Right renal cortex interstitium (tissue), 3 donors: ENCODE data around the gene WDR87. TPM values are rescaled to one million over a fixed set of nuclear protein-coding genes. Genes with fewer than 3 reads are reported as not detected.
"Not testable (repeated sequence)": the region's sequence is repeated elsewhere in the genome, so short reads cannot be mapped to it uniquely, and the experiment has no call there.

Experiments
- DNase-seq, 3 donors: peaks; one replicate each; pipeline ENCODE4 v3.0.0-alpha.2; 2013; ENCODE audit warnings: low read depth in 3 of 3, low spot score in 2 of 3
- polyA plus RNA-seq, 3 donors: library from polyadenylated mRNA; unstranded; fragments of 120-200 nt; gene quantifications; one replicate each; pipeline ENCODE4 v1.2.1, GENCODE V29; 2013; ENCODE audit not compliant: insufficient read length in 3 of 3

Gene WDR87
- polyA plus RNA-seq, 3 donors = 0.01 TPM; not detected in 2

DNA sequence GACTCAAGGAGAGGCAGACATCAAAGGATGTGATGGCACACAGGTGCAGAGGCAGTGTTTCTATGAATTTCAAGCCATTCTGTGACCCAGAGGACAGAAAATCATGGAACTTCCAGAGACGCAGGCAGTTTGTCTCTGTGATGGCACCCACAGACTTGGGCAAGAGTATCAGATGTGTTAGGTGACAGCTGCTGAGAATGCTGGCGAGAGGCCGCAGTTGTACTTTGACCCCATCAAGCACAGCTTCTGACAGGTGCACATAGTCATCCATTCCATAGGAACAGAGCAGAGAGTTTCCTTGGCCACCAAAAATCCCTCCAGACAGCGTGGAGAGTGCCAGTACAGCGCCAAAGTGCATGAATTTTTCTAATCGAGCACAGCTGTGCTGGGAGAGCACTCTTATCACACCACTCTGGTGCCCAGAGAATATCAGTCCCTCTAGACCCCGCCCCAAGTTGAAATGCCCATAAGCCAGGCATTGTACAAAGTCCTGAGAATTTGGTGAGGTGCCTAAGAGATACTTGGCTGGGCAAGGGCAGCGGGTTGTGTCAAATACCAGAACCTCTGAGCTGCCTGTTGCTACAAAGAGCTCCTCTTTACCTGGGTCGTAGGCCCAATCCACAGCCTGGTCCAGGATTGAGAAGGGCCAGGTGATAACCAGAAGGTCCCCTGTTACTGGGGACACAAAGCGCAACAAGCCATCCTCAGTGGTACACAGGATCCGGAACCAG lies 12.4 kb downstream of the WDR87 start:
- no peak for DNase-seq

DNA sequence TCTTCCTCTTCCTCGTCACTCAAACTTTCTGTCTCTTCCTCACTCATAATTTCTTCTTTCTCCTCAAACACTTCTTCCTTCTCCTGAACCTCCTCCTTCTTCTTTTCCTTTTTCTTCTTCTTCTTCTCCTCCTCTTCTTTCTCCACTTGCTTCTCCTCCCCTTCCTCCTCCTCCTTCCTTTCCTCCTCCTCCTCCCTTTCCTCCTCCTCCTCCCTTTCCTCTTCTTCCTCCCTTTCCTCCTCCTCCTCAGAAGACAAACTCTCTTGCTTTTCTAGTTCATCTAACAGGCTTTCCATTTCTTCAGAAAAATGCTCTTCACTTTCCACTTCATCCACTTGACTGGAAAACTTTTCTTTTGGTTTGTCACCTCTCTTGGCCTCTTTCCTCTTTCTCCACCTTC lies 19.8 kb downstream of the WDR87 start:
- DNase-seq = no peak

DNA sequence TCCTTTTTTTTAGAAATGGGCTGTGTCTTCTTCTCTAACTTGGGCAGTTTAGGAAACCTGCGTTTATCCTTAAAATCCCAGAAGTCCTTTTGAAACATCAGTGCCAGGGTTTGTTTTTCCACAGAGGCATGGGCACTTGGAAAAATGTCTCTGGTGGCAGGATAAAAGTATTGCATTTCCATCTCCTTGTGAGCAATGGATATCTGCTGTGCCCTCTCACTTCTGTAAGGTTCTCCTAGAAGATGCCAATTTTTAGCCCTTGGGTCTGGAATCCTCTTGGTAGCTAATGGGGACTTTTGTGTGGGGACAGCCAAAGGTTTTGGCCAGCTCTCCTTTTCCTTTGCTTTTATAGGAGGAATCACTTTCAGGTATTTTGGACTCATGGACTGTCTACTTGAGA lies 21.0 kb downstream of the WDR87 start:
- DNase-seq = no peak

DNA sequence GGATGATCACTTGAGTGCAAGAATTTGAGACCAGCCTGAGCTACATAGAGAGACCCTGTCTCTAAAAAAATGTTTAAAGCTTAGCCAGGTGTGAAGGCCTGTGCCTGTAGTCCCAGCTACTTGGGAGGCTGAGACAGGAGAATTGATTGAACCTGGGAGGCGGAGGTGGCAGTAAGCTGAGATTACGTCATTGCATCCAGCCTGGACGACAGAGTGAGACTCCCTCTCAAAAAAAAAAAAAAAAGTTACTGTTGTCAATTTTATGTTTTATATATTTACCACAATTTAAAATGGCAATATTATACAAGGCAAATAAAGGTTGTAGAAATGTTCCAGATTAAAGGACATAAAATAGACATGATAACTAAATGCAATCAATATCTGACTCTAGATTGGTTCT lies 29.2 kb downstream of the WDR87 start:
- no peak for DNase-seq

DNA sequence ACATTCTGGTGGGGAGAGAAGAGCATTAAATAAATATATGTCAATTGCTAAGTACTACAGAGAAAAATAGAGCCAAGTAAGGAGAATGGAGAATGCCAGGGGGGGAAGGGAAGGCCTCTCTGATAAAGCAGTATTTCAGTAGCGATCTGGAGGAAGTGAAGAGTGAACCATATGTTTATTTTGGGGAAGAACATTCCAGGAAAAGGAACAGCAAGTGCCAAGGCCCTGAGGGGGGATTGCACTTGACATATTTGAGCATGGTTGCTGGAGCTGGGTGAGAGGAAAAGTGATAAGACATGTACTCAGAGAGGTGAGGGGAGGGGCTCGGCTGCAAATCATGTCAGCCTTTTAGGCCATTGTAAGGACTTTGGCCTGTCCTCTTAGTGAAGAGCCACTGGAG lies 30.4 kb downstream of the WDR87 start:
- DNase-seq = no peak

DNA sequence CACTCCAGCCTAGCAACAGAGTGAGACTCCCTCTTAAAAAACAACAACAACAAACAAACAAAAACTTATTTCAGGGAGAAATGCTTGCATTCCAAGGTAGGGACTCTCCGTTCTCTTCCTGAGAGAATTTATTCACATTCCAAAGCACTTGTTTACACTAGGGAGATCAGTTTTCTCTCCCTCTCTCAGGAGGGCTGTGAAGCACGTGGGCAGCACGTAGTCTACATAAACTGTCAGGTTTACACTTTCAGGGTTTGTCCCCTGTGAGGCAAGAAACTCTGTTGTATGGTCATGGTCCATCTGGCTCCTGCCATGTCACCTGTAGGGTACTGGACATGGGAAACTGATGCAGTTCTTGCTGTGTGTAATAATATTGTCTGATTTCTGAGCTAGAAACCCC lies 31.6 kb downstream of the WDR87 start:
- no peak for DNase-seq

DNA sequence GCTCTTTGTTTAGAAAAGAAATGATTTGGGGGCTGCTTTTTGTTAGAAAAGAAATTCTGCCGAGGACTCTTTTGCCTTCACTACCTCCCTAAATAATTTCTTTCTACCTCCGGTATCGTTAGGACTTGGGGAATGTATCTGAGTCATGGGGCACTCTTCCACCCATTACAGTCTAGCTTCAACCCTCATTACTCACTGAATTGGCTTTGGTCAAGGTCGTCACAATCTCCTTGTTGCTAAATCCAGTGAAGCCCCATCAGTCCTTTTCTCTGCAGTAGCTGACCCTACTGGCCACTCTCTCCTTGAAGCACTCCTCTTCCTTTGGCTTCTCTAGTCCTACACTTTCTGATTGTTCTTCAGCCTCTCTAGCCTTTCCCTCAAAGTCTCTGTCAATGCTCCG lies 34.0 kb downstream of the WDR87 start:
- no peak for DNase-seq

DNA sequence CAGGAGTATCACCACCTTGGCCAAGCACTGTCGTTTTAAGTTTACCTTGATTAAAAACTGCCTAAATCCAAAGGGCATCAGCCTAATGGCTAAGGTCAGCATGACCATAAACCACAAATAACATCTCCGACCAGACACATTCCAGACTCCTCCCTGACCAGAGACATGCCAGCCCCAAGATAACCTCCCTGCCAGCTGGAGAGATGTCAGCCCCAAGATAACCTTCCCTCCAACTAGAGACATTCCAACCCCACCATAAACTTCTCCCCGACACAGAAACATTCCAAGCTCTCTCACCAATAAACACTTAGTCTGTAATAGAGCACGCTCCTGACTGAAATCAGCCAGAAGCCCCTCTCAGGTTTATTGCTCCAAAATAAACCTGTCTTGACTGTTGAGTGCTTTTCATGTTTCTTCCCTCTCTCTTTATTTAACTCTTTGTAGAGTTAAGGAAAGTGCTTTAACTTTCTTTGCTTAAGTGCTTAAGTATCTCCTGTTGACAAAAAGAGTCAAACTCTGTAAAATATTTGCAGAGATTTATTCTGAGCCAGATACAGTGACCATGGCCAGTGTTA lies 36.5 kb downstream of the WDR87 start:
- no peak for DNase-seq

DNA sequence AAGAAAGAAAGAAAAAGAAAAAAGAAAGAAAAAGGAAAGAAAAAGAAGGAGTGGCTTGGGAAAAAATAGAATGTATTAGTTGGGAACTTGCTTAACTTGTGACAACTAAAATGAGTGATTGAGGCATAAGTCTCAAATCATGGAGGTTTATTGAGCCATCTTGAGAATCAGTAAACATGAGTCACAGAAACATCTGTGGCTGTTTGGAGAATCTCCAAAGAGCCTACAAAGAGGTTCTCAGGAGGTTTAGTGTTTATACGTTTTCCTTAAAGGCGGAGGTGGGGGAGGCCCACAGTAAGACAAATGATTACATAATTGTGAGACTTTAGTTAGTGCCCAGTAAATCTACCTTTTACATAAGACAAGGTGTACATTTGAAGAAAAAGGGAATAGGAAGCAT lies 38.6 kb downstream of the WDR87 start:
- no peak for DNase-seq

DNA sequence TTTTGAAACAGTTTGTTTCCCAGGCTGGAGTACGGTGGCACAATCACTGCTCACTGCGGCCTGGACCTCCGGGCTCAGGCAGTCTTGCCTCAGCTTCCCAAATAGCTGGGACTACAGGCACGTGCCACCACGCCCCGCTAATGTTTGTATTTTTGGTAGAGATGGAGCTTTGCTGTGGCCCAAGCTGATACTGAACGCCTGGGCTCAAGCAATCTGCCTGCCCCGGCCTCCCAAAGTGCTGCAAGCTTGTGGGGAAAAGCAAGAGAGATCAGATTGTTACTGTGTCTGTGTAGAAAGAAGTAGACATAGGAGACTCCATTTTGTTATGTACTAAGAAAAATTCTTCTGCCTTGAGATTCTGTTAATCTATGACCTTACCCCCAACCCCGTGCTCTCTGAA lies 40.5 kb downstream of the WDR87 start:
- not testable (repeated sequence) for DNase-seq

DNA sequence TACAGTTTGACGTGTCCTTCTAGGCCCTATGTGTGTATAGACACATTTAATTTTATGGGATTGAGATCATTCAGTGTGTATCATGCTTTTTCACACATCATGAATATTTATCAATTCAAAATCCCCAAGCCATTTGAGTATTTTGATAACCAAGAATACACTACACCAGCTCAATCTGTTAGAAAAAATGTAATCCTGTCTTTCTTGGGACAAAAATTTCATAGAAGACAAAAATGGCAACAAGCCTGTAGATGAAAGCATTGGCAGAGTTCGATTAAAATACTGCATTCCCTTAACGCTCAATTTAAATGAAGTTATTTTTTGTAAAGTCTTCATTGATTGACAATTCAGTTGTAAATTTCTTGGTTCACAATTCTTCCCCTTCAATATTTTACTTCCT lies 41.9 kb downstream of the WDR87 start:
- DNase-seq = no peak

DNA sequence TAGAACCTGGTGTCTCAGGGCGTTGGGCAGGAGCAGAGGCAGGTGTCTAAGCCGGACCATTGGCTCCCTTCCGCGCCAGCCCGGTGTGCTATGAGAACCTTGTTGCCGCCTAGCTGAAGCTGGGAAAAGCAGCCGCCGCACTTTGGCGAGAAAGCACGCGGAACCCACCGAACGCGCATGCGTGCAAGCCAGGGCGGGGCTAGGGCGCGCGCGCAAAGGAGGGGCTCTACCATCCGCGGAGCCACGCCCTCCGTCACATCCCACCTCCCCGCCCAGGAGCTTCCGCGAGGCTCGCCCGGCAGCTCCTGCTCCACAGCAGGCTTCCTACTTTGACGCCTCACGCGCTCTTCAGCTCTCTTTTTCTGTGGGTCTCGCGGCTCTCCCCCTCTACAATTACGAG lies 51.3 kb downstream of the WDR87 start:
- DNase-seq = peak; percentile 36 to 71 (median 45)

DNA sequence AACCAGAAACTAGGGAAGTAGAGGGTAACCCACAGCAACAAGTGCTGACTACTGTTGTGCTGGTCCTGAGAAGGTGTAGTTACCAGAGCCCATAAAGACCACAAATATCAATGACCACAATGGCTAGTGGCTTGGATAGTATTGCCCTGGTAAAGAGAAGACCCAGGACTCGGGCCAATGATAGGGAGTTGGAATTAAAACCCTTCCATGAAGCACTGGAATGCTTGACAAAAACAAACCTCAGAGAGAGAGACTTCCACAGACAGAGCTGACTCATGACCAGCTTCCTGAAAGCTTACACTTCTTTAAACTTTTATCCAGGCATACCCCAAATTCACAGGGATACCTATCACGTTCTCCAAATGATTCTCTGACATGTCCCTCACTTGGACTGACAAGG lies 60.5 kb downstream of the WDR87 start:
- DNase-seq = no peak

Other genes starting within 250 kb of the WDR87 start
- 10 to 100 TPM; 13.2 to 15.7 (median 13.4) TPM for gene ZNF607, start 186.8 kb downstream of the WDR87 start, polyA plus RNA-seq
- gene ZNF573, start 127.0 kb downstream of the WDR87 start, polyA plus RNA-seq = 10 to 100 TPM; 11.0 to 13.4 (median 12.5) TPM
- gene SIPA1L3, start 614 bp upstream of the WDR87 start, polyA plus RNA-seq = 10 to 100 TPM; 25.4 to 28.2 (median 25.7) TPM